ENCODE results near the gene TRAF4. TPM values are rescaled to one million over a fixed set of nuclear protein-coding genes. Genes with fewer than 3 reads are reported as not detected.

Gene TRAF4
- total RNA-seq, 1 donor: 47.0 TPM

DNA sequence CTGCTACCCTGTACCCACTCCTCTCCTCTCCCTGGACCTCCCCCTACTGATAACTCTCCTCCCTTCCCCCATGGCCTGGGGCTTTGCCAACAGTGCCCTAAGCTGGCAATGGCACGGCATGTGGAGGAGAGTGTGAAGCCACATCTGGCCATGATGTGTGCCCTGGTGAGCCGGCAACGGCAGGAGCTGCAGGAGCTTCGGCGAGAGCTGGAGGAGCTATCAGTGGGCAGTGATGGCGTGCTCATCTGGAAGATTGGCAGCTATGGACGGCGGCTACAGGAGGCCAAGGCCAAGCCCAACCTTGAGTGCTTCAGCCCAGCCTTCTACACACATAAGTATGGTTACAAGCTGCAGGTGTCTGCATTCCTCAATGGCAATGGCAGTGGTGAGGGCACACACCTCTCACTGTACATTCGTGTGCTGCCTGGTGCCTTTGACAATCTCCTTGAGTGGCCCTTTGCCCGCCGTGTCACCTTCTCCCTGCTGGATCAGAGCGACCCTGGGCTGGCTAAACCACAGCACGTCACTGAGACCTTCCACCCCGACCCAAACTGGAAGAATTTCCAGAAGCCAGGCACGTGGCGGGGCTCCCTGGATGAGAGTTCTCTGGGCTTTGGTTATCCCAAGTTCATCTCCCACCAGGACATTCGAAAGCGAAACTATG, 5.2 kb downstream of the TRAF4 start:
- Histone ChIP-seq H3K36me3 (ENCODE audit: insufficient read depth, low read length) (peaks cover 54% of the 10 kb centered on the region), H3K27ac (ENCODE audit: low read depth, low read length) (peak overlapping the region; percentile 12), H3K79me2 (ENCODE audit: insufficient read depth, low read length) (peaks cover 63% of the 10 kb centered on the region), H3K27me3 (ENCODE audit: insufficient read depth, low read length) (no peaks in the 10 kb centered on the region), H4K20me1 (ENCODE audit: insufficient read depth, low read length) (peaks cover 51% of the 10 kb centered on the region), H3K4me1 (ENCODE audit: insufficient read depth, low read length) (peaks cover 18% of the 10 kb centered on the region), H2AFZ (ENCODE audit: low read length) (no peak overlapping the region), H3K9me3 (ENCODE audit: low read depth, low read length) (no peaks in the 10 kb centered on the region), H3K4me3 (ENCODE audit: insufficient read depth, low read length) (no peak overlapping the region), H3K4me2 (ENCODE audit: insufficient read depth, low read length) (no peak overlapping the region)
- TF ChIP-seq, protein P1, sequence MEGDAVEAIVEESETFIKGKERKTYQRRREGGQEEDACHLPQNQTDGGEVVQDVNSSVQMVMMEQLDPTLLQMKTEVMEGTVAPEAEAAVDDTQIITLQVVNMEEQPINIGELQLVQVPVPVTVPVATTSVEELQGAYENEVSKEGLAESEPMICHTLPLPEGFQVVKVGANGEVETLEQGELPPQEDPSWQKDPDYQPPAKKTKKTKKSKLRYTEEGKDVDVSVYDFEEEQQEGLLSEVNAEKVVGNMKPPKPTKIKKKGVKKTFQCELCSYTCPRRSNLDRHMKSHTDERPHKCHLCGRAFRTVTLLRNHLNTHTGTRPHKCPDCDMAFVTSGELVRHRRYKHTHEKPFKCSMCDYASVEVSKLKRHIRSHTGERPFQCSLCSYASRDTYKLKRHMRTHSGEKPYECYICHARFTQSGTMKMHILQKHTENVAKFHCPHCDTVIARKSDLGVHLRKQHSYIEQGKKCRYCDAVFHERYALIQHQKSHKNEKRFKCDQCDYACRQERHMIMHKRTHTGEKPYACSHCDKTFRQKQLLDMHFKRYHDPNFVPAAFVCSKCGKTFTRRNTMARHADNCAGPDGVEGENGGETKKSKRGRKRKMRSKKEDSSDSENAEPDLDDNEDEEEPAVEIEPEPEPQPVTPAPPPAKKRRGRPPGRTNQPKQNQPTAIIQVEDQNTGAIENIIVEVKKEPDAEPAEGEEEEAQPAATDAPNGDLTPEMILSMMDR (IDR thresholded peaks at IDR 0.05; ENCODE audit: extremely low read depth, low read depth, low read length): no peak
- DNase-seq (ENCODE audit: insufficient read length, low spot score, missing footprints): no peak

DNA sequence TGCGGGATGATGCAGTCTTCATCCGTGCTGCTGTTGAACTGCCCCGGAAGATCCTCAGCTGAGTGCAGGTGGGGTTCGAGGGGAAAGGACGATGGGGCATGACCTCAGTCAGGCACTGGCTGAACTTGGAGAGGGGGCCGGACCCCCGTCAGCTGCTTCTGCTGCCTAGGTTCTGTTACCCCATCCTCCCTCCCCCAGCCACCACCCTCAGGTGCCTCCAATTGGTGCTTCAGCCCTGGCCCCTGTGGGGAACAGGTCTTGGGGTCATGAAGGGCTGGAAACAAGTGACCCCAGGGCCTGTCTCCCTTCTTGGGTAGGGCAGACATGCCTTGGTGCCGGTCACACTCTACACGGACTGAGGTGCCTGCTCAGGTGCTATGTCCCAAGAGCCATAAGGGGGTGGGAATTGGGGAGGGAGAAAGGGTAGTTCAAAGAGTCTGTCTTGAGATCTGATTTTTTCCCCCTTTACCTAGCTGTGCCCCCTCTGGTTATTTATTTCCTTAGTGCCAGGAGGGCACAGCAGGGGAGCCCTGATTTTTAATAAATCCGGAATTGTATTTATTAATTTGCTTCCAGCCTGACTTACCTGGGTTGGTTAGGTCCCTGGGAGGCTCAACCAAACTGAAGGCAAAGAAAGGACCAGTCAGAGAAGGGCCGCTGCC, 5.8 kb downstream of the TRAF4 start:
- Histone ChIP-seq H2AFZ (ENCODE audit: low read length) (no peak overlapping the region), H3K36me3 (ENCODE audit: insufficient read depth, low read length) (peaks cover 54% of the 10 kb centered on the region), H4K20me1 (ENCODE audit: insufficient read depth, low read length) (peaks cover 51% of the 10 kb centered on the region), H3K4me1 (ENCODE audit: insufficient read depth, low read length) (peaks cover 18% of the 10 kb centered on the region), H3K9me3 (ENCODE audit: low read depth, low read length) (no peaks in the 10 kb centered on the region), H3K27me3 (ENCODE audit: insufficient read depth, low read length) (no peaks in the 10 kb centered on the region), H3K27ac (ENCODE audit: low read depth, low read length) (peak overlapping the region; percentile 12), H3K4me3 (ENCODE audit: insufficient read depth, low read length) (no peak overlapping the region), H3K79me2 (ENCODE audit: insufficient read depth, low read length) (peaks cover 58% of the 10 kb centered on the region), H3K4me2 (ENCODE audit: insufficient read depth, low read length) (no peak overlapping the region)
- TF ChIP-seq, protein P1 (IDR thresholded peaks at IDR 0.05; ENCODE audit: extremely low read depth, low read depth, low read length): no peak
- peak; percentile 55 for DNase-seq (ENCODE audit: insufficient read length, low spot score, missing footprints)

DNA sequence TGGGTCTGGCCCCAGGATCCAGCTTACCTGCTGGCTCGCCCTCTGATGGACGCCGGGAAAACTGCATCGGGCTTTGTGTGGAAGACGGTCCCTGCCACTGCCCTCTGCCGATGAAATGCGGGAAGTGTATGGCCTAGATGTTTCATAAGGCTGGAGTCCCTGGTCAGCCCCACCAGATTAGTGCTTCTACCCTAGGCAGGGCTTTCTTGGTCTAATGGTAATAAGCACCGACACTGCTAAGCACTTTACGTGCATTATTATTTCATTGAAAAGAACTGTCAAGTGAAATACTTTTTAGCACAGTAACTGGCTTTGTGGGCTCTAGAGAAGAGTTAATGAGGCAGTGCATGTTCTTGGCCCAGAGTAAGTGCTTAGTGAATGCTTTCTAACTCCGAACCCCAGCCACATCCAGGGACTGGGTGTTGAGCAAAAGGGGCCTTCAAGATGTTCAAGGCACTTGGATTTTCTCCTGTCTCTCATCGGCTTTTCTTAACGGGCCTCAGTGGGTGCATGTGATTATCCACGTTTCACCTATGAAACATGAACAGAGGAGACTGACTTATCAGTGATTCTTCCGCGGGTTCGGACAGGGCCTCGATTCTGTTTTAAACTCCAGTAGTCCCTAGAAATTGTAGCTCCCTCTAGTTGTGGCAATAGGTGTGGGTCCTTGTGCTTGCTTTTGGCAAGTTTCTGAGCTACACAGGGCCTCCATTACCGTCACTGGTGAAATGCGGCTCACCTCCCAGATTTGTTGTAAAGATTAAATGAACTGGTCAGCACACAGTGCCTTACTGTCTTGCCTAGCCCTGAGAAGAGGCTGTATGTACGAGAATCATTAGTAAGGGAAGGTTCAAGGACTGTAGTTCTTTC, 6.6 kb downstream of the TRAF4 start:
- Histone ChIP-seq H3K36me3 (ENCODE audit: insufficient read depth, low read length) (peaks cover 54% of the 10 kb centered on the region), H3K27ac (ENCODE audit: low read depth, low read length) (peak overlapping the region; percentile 5), H3K27me3 (ENCODE audit: insufficient read depth, low read length) (no peaks in the 10 kb centered on the region), H3K4me2 (ENCODE audit: insufficient read depth, low read length) (no peak overlapping the region), H3K79me2 (ENCODE audit: insufficient read depth, low read length) (peaks cover 50% of the 10 kb centered on the region), H3K4me1 (ENCODE audit: insufficient read depth, low read length) (peaks cover 15% of the 10 kb centered on the region), H2AFZ (ENCODE audit: low read length) (no peak overlapping the region), H3K4me3 (ENCODE audit: insufficient read depth, low read length) (no peak overlapping the region), H3K9me3 (ENCODE audit: low read depth, low read length) (no peaks in the 10 kb centered on the region), H4K20me1 (ENCODE audit: insufficient read depth, low read length) (peaks cover 51% of the 10 kb centered on the region)
- TF ChIP-seq, protein P1 (IDR thresholded peaks at IDR 0.05; ENCODE audit: extremely low read depth, low read depth, low read length): peak; percentile 100
- peak; percentile 96 for DNase-seq (ENCODE audit: insufficient read length, low spot score, missing footprints)
